CMK (cell line): ENCODE measurements around the gene NLRP1.

Source experiments
- DNase-seq: peaks from one replicate; pipeline ENCODE4 v3.0.0-alpha.2; 2010; ENCODE audit warnings: low read depth

NLRP1 gene

DNA sequence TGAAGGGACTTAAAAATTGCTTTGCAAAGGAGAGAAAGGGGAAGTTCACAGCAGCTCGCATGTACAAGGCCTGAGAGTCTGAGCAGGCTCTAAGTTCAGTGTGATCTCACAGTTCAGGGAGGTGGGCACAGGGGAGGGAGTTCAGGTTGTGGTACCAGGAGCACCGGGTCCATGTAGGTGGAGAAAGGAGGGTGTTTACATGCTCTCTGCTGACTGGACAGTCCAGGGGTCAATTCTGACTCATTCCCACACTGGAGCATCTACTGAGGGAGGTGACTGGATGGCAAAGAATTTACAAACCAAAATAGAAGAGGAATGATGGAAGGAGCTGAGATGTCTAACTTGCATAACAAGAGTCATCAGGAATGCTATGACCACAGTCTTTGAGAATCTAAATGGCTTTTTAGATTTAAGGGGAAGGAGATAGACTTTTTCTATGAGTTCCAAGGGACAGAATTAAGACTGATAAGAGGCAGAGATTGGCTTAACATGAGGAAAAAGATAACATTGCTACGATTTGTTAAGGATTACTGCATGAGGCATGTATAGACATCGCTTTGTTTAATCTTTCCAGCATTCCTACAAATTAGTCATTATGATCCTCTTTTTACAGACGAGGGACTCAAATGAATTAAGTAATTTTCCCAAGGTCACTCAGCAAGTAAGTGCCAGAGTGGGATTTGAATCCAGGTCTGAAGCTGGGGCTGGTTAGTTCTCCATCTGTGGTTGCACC lies 68.1 kb downstream of the NLRP1 start:
- DNase-seq = no peak

DNA sequence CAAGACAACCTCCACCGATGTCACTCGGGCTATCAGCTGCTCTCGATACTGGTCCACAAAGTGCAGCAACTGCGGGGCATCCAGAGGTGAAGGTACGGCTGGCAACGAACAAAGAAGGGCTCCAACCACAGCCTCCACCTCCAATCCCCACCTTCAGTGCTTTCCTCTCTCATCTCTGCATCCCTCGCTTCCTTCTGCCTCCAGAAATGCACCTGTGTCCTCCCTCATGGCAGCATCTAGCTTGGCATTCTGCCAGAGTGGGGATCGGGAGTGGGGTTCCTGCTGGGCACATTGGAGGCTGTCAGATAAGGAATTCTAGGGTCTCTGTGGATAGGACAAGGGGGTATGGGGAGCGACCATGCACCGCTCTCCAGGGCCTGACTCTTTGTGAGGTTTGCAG lies 69.3 kb downstream of the NLRP1 start:
- no peak for DNase-seq

DNA sequence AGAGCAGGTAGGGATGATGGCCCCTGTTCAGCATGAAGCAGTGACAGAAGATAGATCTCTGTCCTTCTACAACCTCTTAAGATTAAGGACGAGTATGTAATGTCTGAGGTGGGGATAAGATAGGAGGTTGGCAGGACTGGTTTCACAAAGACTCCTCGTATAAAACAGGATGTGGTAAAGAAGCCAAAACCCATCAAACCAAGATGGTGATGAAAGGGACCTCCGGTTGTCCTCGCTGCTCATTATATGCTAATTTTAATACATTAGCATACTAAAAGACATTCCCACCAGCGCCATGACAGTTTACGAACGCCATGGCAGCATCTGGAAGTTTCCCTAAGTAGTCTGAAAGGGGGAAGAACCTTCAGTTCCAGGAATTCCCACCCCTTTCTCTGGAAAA lies 70.7 kb downstream of the NLRP1 start:
- DNase-seq = no peak

DNA sequence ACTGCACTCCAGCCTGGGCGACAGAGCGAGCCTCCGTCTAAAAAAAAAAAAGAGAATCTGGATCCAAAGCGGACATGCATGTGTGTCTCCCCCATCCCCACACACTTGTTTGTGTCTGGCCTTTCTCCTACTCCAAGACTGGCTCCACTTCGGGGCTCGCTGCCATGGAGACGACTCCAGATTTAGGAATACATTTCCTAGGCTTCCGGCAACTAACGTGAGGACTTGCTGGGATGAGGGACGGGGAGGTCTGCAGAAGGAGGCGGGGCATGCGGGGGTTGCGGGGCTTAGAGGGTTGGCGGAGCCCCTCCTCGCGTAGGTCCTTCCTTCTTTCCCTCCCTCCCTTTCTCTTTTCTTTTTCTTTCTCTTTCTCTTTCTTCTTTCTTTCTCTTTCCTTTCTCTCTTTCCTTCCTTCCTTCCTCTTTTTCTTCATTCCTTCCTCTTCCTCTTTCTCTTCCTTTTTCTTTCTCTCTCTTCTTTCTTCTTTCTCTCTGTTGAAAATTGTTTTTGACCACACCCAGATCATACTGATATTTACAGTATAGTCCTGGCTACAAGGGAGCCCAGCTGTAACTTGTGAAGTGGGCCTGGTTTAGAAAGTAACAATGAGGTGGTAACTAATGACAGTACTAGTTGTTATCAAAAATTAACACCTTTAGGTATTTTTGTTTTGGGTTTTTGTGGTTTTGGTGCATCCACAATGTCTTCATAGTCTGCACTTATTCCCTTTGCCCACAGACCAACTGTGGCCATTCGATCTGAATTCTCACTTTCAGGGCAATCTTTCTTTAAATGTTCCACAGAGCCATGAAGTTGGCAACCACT lies 72.7 kb downstream of the NLRP1 start:
- no peak for DNase-seq

DNA sequence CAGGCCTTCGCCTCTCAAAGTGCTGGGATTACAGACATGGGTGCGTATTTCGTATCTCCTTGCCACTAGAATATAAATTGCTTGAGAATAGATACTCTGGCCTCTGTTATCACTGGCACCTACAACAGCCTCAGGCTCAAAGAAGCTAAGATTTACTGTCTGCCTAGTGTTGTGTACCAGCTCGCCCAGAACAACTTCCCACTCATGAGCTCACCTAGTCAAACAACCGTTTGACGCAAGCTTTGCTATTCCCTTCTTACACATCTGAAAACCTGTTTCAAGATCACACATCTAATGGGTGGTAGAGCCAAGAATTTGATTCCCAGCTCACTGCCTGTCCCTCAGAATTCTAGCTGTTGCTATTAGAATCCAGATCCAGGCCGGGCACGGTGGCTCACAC lies 73.5 kb downstream of the NLRP1 start:
- DNase-seq = no peak

DNA sequence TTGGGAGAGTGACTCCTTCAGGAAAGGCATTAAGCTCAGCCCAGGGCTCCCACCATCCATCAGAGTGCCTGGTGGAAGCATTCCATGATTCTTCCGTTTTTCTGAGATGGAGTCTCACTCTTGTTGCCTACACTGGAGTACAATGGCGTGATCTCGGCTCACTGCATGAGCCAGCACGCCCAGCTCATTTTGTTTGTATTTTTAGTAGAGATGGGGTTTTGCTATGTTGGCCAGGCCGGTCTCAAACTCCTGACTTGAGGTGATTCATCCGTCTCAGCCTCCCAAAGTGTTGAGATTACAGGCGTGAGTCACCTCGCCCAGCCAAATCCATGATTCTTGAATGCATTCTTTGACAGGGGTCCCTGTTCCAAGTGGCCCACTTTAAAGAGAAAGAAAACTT lies 74.8 kb downstream of the NLRP1 start:
- no peak for DNase-seq

DNA sequence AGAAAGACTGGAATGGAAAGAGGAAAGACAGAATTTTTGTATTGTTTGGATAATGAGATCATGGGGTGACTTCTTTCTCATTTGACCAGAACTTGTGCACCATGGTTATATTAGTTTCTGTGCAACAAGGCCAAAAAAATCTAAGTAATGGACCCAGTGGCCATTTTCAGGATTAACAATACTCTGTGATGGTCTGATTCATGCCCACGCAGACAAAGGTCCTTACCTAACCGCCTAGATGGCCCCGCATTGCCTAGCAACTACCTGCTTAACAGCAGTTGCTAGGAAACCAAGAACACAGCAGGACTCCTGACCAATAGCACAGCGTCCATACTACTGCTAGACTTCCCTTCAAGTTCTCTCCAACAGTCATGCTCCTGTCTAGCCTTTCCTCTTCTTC lies 75.5 kb downstream of the NLRP1 start:
- no peak for DNase-seq

DNA sequence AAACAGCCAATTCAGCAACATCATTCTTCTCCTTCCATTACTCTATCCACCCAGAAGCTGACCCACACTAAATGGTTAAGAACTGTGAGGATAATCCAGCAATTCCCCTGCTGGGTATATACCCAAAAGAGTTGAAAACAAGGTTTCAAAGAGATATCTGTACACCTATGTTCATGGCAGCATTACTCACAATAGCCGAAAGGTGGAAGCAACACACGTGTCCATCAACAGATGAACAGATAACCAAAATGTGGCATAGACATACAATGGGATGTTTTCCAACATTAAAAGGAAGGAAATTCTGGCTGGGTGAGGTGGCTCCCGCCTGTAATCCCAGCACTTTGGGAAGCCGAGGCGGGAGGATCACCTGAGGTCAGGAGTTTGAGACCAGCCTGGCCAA lies 78.0 kb downstream of the NLRP1 start:
- no peak for DNase-seq

DNA sequence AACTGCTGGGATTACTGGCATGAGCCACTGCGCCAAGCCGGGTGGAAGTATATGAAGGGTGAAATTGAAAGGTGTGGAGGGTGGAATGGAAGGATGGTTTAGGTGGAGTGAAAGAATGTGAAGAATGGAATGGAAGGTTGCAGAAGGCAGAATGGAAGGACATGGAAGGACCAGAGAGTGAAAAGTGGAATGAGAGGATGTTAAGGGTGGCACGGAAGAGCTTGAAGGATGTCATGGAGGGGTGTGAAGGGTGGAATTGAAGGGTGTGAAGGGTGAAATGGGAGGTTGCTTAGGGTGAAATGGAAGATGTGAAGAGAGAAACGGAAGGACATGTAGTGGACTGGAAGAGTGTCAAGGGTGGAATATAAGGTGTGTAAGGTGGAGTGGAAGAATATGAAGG lies 81.8 kb downstream of the NLRP1 start:
- DNase-seq = no peak

DNA sequence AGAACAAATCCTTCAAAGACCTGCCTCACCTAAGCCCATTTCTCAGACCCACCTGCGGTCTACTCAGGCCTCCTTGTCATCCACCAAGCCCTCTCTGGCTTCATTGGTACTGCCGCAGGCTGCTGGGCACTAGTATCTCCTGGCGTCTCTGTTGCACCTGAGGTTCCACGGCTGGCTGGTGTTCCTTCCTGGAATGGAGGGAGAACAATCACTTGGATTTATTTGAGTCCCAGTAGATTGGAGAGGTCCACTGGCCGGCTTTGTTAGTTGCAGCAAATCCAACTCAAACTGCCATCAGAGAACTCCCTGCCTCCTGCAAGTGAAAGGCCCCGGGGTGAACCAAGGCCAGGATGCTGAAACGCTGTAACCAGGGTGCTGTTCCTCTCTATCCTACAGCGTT lies 82.6 kb downstream of the NLRP1 start:
- DNase-seq = no peak

DNA sequence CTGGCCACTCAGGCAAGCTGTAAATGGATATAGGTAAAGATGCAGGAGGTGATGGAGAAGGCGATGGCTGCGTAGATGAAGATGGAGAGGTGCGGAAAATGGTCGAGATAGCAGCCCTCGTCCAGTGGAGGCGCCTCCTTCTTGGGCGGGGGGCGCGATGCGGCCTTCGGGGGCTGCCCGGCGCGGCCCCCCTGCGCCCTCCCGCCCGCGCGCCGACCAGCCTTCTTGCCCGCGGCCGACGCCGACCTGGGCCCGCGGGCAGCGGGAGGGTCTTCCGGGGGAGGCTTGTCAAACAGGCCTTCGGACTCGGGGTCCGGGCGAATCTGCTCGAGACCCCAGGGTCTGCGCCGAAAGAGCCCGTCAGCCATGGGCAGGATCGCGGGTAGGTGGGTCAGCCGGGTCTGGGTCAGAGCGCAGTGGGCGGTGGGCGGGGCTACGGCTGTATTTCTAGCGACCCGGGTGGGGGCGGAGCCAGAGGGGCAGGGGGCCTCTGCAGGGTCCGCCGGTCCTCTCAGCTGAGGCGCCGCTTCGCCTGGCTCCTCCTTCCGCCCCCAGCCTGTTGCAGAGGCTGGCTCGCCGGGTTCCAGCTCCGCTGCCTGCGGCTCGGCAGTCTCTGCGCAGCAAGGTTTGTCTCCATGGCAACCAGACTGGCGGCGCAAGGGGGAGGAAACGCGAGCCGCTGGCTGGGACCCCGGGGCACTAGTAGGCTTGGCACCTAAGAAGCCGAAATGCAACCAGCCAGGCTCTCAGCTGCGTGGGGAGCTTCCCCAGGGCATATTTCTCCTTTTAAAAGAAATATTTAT lies 83.5 kb downstream of the NLRP1 start:
- peak; percentile 11 for DNase-seq

DNA sequence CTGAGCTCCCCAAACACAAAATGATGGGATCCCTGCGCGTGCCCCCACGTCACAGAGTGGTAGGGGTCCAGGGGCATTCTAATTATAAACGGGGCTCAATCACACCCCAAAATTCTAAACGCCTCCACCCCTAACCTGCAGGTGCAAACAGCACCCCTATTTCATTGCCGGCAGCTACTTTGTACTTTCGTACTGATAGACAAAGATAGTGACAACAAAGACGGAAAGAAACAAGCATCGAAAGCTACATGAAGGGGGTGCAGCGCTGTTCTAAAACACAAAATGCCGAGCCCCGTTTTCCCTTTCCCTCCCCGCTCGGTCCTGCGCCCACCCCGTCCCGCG lies 84.1 kb downstream of the NLRP1 start:
- no peak for DNase-seq

DNA sequence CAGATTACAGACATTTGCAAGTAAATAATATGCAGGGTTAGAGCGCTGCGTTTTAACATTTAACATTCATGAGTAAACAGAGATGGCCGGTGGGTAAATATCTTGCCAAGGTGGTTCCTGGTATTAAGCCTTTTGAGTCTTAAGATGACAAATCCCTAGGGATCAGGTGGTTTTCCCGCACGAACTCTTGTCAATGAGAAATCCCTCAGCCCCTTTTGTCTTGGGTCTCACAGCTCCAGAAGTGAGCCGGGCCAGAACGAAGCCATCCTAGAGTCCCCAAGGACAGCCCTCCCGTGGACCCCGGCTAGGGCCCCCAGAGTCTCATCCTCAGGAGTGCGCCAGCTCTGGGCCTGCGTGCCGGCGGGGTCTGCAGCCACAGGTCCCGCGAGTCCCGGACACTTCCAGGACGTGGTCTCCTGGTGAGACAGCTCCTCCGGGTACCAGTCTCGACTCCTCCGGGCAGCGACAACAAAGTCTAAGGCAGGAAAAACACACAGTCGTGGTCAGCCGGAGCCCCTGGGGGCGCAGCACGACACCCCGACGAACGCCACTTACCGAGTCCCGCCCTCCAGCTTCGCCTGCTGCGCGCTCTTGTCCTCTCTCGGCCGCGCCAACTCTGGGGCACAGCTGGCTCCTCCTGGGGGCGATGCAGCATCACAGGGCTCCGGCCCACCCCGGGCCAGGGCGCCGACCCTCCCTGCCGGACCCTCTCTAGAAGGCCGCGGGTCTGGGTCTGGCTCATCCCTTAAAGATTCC lies 84.7 kb downstream of the NLRP1 start:
- DNase-seq = no peak

DNA sequence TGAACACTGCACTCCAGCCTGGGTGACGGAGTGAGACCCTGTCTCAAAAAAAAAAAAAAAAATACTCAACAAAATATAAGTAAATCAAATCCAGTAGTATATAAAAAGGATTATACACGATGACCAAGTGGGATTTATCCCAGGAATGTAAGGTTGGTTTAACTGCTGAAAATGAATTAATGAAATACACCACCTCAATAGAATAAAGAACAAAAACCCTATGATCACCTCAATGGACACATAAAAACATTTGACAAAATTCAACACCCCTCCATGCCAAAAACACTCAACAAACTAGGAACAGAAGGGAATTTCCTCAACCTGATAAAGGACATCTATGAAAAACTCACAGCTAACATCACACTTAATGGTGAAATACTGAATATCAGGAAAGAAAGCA lies 91.3 kb downstream of the NLRP1 start:
- no peak for DNase-seq

DNA sequence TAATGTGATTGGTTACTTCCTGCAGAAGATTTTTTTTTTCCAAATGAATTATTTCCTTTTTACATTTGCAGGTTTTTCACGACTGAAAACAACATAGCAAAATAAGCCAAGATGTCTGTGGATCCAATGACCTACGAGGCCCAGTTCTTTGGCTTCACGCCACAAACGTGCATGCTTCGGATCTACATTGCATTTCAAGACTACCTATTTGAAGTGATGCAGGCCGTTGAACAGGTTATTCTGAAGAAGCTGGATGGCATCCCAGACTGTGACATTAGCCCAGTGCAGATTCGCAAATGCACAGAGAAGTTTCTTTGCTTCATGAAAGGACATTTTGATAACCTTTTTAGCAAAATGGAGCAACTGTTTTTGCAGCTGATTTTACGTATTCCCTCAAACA lies 95.6 kb downstream of the NLRP1 start:
- no peak for DNase-seq

DNA sequence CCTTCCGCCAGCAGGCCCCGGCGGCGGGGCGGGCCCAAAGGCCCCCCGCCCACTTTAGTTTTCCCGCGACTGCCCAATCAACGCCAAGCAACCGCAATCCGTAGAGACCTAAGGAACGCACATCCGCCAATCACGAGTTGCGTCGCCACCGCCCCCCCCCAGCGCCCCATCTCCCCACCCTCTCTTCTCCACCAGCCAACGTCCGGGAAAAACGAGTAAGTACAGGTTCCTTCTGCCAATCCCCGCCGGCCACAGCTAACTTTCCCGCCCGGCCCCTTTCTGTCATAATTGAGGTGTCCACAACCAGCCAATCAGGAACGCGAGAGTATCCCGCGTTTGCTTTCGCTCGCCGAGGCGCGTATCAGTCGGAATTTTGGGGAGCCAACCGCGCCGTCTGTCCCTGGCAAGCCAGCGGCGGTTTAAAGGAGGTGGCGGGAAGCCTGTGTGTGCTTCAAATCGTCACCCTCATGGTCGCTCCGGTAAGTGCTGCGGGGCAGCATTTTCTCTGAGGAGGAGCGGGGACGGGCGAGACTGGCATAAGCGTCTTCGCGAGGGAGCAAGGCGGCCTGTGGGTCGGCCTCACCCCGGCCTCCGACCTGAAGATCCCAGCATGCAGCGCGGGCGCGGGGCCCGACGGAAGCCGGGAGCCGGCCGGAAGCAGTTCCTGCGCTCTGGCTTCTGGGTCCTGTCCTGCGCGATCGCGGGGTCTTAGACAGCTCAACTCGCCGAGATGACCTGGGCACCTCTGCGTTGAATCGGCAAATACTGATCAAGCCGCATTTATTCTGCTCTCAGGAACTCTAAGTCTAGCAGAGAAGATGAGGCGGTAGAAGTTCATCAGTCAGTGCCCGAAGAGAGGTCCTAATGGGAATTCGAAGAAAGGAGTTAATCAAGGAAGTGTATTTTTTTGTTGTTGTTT lies 97.8 kb downstream of the NLRP1 start, which contains the start of gene MIS12:
Gene MIS12, plus strand, starts transcription at position 361 of the 919 bp plus-strand sequence. CDS start 2,297 bp downstream, outside the sequence.
- DNase-seq = peak; percentile 83

DNA sequence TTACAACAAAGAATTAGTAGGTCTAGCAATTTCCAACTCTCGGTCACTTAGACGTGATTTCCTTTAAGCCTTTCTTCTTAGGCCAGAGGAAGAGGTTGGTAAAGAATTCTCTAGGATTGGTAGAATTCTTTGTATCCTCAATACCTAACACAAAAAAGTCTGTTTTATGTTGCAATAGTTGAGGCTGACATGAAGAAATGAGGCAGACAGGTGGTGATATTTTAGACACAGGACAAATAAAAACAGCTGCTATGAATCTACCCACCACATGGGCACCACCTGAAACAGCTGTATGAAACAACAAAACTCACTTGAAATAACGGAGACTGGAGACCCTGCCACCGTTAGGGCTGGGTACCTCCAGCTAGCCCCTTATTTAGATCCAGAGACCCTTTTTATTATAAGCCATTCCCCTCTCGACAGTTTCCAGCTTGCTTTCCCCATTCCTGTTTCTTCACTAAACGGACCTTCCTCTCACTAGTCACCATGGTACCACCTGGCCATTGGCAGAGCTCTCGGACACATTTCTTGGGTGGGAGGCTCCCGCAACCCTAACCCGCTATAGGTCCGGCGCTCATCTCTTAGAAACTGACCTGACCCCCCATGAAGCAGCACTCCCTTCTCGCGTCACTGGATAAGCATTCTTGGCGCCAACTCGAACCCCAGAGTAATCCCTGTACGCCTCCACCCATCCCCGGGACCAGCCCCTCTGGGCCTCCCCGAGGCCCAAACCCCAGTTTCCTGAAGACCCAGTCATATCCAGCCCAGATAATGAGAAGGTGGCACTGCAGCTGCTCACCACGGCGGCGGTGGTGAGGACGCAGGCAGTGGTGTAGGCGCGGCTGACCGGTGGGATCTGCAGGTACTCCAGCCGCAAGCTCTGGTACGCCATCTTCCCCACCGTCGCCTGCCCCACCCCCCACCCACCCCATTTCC lies 98.8 kb downstream of the NLRP1 start, which contains the start of gene DERL2:
Gene DERL2, minus strand, starts transcription at position 909 of the 936 bp plus-strand sequence. Its CDS starts 17 bp downstream, at position 892.
- DNase-seq = peak; percentile 5

DNA sequence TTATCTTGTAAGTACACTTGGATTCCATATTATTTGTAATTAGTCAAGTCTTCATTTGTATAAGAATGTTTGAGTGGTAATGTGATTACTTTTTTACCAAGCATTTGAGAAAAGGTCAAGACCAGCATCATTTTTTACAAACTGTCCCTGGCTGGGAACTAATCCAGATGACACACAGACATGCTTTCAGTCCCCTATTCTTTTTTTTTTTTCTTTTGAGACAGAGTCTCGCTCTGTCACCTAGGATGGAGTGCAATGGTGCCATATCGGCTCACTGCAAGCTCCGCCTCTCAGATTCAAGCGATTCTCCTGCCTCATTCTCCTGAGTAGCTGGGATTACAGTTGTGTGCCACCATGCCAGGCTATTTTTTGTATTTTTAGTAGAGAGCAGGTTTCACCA lies 102.9 kb downstream of the NLRP1 start:
- DNase-seq = no peak

DNA sequence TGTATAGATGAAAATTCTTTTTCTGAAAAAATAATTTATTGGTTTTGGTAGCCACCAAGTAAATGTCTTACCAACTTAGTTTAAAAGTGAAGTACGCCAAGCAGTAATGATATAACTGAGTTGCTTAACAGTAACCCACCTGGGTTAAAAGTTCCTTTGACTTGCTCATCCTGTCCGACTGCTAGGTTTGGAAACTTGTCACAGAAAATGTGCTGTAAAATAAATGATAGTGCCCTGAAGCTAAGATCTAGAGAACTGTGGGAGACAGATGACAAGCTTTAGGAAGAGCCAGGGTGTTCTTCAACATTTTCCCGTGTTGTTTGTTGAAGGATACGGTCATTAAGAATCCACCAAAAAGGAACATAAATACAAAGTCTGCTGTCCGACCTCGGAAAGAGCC lies 103.3 kb downstream of the NLRP1 start:
- no peak for DNase-seq

DNA sequence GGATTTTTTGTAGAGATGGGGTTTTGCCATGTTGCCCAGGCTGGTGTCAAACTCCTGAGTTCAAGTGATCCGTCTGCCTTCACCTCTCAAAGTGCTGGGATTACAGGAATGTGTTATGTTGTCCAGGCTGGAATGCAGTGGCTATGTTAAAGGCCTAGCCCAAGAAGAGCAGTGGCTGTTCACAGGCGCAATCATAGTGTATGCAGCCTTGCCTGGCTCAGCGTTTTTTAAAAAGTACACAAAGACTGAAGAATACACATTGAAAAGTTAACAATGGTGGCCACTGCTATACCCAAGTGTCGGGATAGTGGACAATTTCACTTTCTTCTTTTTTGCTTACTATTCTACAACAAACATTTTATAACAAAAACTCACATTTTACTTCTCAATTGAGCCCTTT lies 105.3 kb downstream of the NLRP1 start:
- no peak for DNase-seq
